Head of caudate nucleus (tissue), 42 donors: ENCODE measurements around the gene KERA.

ENCODE experiments used
- DNase-seq, 42 donors: peaks; one replicate each; pipeline versions ENCODE4 v3.0.0 to v3.0.0-alpha.2; 2020 to 2021; ENCODE audit warnings: mixed read lengths in 7 of 42
- intact Hi-C: fragments of 100-400 bp; cut with DNase I; formaldehyde crosslinking; loops from one replicate; pipeline ENCODE4 v1.15.0; 2022

Gene KERA

GRCh38 chr12:91074851-91075250, 17.0 kb upstream of the KERA start:
- DNase-seq: no peak
- intact Hi-C loops: no loop called here

- no peak for DNase-seq
- intact Hi-C loops: no loop called here
Observed at GRCh38 chr12:91074154-91074709, 16.4 kb upstream of the KERA start.

GRCh38 chr12:91073426-91073825, 15.6 kb upstream of the KERA start:
- no peak for DNase-seq
- intact Hi-C loops: no loop called here

- intact Hi-C loops: no loop called here
- no peak for DNase-seq
Observed at GRCh38 chr12:91072931-91073330, 15.1 kb upstream of the KERA start.

GRCh38 chr12:91070936-91071335, 13.1 kb upstream of the KERA start:
- intact Hi-C loops: no loop called here
- no peak for DNase-seq

- DNase-seq: no peak
- intact Hi-C loops: no loop called here
Observed at GRCh38 chr12:91065396-91065795, 7.6 kb upstream of the KERA start.

GRCh38 chr12:91064640-91065039, 6.8 kb upstream of the KERA start:
- DNase-seq: no peak
- intact Hi-C loops: no loop called here

GRCh38 chr12:91061091-91061490, 3.3 kb upstream of the KERA start:
- intact Hi-C loops: no loop called here
- no peak for DNase-seq

- intact Hi-C loops: no loop called here
- DNase-seq: no peak
Observed at GRCh38 chr12:91059211-91059610, 1.4 kb upstream of the KERA start.

GRCh38 chr12:91058786-91059185, 962 bp upstream of the KERA start:
- intact Hi-C loops: no loop called here
- no peak for DNase-seq

- intact Hi-C loops: no loop called here
- DNase-seq: no peak
Observed at GRCh38 chr12:91056488-91056887, 1.3 kb downstream of the KERA start.

GRCh38 chr12:91055976-91056375, 1.8 kb downstream of the KERA start:
- no peak for DNase-seq
- intact Hi-C loops: no loop called here

- DNase-seq: no peak
- intact Hi-C loops: no loop called here
Observed at GRCh38 chr12:91053951-91054715, 3.7 kb downstream of the KERA start.

- intact Hi-C loops: no loop called here
- DNase-seq: no peak
Observed at GRCh38 chr12:91052026-91052425, 5.8 kb downstream of the KERA start.

GRCh38 chr12:91044586-91044985, 13.2 kb downstream of the KERA start:
- intact Hi-C loops: no loop called here
- DNase-seq: no peak

- intact Hi-C loops: no loop called here
- DNase-seq: no peak
Observed at GRCh38 chr12:91043408-91043807, 14.4 kb downstream of the KERA start.

- intact Hi-C loops: no loop called here
- no peak for DNase-seq
Observed at GRCh38 chr12:91040096-91040755, 17.6 kb downstream of the KERA start.

- intact Hi-C loops: no loop called here
- DNase-seq: no peak
Observed at GRCh38 chr12:91037276-91037675, 20.5 kb downstream of the KERA start.

- intact Hi-C loops: no loop called here
- DNase-seq: no peak
Observed at GRCh38 chr12:91033251-91033650, 24.6 kb downstream of the KERA start.

- intact Hi-C loops: no loop called here
- DNase-seq: no peak
Observed at GRCh38 chr12:91023326-91024004, 34.4 kb downstream of the KERA start.
